Osteoblast (primary cell): ENCODE measurements around the gene TMEM60. TPM values are rescaled to one million over a fixed set of nuclear protein-coding genes. Genes with fewer than 3 reads are reported as not detected.

Source experiments
- DNase-seq: peaks from one replicate; pipeline ENCODE4 v3.0.0; 2011; ENCODE audit warnings: low spot score, mixed read lengths; ENCODE audit not compliant: insufficient read length; ENCODE audit errors: missing footprints
- H2AFZ ChIP-seq: 2 replicates; pipeline ENCODE4 v1.6.0; 2011; ENCODE audit warnings: mild to moderate bottlenecking, low read length
- H3K27ac ChIP-seq: 2 replicates; pipeline ENCODE4 v1.5.1; 2011; ENCODE audit warnings: mild to moderate bottlenecking, low read depth, low read length, moderate library complexity
- H3K27me3 ChIP-seq: 2 replicates; pipeline ENCODE4 v1.6.0; 2012; ENCODE audit warnings: mild to moderate bottlenecking, control low read depth, inconsistent platforms, low read length, moderate library complexity; ENCODE audit not compliant: insufficient read depth
- H3K36me3 ChIP-seq: 2 replicates; pipeline ENCODE4 v1.5.1; 2011; ENCODE audit warnings: mild to moderate bottlenecking, low read length, control low read depth, moderate library complexity; ENCODE audit not compliant: insufficient read depth
- H3K4me1 ChIP-seq: 2 replicates; pipeline ENCODE4 v1.5.1; 2011; ENCODE audit warnings: mild to moderate bottlenecking, low read length, control low read depth, moderate library complexity; ENCODE audit not compliant: insufficient read depth
- H3K4me2 ChIP-seq: 2 replicates; pipeline ENCODE4 v1.6.0; 2011; ENCODE audit warnings: mild to moderate bottlenecking, low read length; ENCODE audit not compliant: insufficient read depth
- H3K4me3 ChIP-seq: fragments of 200-600 bp; sonication (generic); 3 replicates; pipeline ENCODE4 v1.5.1; 2012; ENCODE audit warnings: mild to moderate bottlenecking, low read length, inconsistent platforms; ENCODE audit not compliant: insufficient read depth
- H3K79me2 ChIP-seq: 2 replicates; pipeline ENCODE4 v1.6.0; 2012; ENCODE audit warnings: mild to moderate bottlenecking, low read length, control low read depth, inconsistent platforms; ENCODE audit not compliant: insufficient read depth
- H3K9me3 ChIP-seq: 2 replicates; pipeline ENCODE4 v1.5.1; 2011; ENCODE audit warnings: low read depth, low read length, control low read depth
- H4K20me1 ChIP-seq: 2 replicates; pipeline ENCODE4 v1.6.0; 2012; ENCODE audit warnings: mild to moderate bottlenecking, low read length, control low read depth; ENCODE audit not compliant: insufficient read depth
- total RNA-seq: library from RNA; depleted of rRNA; stranded (reverse); fragments of >200 nt; gene quantifications from 2 replicates; pipeline ENCODE4 v1.2.3, GENCODE V29; 2012
- TF ChIP-seq, protein P1 (sequence below): IDR thresholded peaks from 2 replicates; pipeline ENCODE4 v1.5.1; 2011; ENCODE audit warnings: mild to moderate bottlenecking, low read depth, low read length, moderate library complexity; ENCODE audit errors: extremely low read depth

TMEM60 gene
- total RNA-seq, 1 donor = 20.3 TPM

DNA sequence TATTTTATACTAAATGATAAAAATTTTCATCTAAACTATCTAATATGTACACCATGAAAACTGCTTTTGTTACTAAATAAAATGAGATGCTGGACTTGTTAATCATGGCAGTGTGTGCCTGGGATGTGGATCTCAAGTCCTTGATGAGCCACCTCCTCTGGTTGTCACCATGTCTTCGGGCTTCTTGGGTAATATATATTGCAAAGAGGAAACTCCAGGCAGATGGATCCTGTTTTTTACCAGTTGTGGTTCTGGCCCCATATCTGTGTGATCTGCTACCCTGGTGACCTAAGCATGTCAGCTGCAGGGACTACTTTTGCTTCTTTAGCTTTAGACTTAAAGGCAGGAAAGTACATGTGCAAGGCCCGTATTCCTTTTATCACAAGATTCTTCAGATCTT, 46.2 kb downstream of the TMEM60 start:
- DNase-seq = no peak
- H3K79me2 ChIP-seq = peaks cover 28% of the 10 kb centered on the region

DNA sequence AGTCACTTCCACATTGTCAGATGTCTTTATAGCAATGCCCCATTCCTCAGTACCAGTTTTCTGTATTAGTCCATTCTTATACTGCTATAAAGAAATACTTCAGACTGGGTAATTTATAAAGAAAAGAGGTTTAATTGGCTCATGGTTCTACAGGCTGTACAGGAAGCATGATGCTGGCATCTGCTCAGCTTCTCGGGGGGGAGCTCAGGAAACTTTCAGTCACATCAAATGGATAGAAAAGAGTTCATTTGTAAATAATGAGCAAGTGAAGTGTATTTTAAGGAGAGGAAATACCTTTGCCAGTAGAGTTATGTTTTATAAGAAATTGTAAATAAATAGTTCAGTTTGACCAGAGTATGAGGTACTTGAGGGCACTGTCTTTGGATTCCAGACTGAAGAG, 50.5 kb downstream of the TMEM60 start:
- no peaks in the 10 kb centered on the region for H3K27me3 ChIP-seq
- no peak overlapping the region for H3K4me2 ChIP-seq
- no peak for DNase-seq
- H4K20me1 ChIP-seq = no peaks in the 10 kb centered on the region
- H3K9me3 ChIP-seq = no peaks in the 10 kb centered on the region
- no peak overlapping the region for H3K4me3 ChIP-seq
- H3K27ac ChIP-seq = no peak overlapping the region
- TF ChIP-seq, protein P1, sequence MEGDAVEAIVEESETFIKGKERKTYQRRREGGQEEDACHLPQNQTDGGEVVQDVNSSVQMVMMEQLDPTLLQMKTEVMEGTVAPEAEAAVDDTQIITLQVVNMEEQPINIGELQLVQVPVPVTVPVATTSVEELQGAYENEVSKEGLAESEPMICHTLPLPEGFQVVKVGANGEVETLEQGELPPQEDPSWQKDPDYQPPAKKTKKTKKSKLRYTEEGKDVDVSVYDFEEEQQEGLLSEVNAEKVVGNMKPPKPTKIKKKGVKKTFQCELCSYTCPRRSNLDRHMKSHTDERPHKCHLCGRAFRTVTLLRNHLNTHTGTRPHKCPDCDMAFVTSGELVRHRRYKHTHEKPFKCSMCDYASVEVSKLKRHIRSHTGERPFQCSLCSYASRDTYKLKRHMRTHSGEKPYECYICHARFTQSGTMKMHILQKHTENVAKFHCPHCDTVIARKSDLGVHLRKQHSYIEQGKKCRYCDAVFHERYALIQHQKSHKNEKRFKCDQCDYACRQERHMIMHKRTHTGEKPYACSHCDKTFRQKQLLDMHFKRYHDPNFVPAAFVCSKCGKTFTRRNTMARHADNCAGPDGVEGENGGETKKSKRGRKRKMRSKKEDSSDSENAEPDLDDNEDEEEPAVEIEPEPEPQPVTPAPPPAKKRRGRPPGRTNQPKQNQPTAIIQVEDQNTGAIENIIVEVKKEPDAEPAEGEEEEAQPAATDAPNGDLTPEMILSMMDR = no peak
- no peak overlapping the region for H2AFZ ChIP-seq
- peaks cover 5% of the 10 kb centered on the region for H3K36me3 ChIP-seq
- H3K79me2 ChIP-seq = peaks cover 20% of the 10 kb centered on the region
- no peaks in the 10 kb centered on the region for H3K4me1 ChIP-seq

More for the DNA sequence above, 46.2 kb downstream of the TMEM60 start:
- H3K4me1 ChIP-seq = no peaks in the 10 kb centered on the region
- no peaks in the 10 kb centered on the region for H3K27me3 ChIP-seq
- no peak overlapping the region for H3K4me3 ChIP-seq
- H3K27ac ChIP-seq = no peak overlapping the region
- TF ChIP-seq, protein P1 = no peak
- no peaks in the 10 kb centered on the region for H3K9me3 ChIP-seq
- H3K4me2 ChIP-seq = no peak overlapping the region
- H3K36me3 ChIP-seq = peaks cover 5% of the 10 kb centered on the region
- H2AFZ ChIP-seq = no peak overlapping the region
- no peaks in the 10 kb centered on the region for H4K20me1 ChIP-seq

DNA sequence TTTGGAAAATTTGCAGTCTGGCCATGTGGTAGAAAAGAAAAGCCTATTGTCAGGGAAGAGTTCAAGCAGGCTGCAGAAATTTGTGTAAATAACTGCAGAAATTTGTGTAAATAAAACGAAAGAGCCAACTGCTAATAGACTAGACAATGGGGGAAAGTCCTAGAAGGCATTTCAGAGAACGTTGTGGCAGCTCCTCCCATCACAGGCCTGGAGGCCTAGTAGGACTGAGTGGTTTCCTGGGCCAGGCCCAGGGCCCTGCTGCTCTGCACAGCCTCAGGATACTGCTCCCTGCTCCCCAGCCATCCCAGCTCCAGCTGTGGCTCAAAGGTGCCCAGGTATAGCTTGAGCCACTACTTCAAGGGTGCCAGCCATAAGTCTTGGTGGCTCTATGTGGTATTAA, 51.1 kb downstream of the TMEM60 start:
- Histone ChIP-seq H3K4me1 (no peaks in the 10 kb centered on the region), H4K20me1 (no peaks in the 10 kb centered on the region), H3K4me3 (no peak overlapping the region), H3K4me2 (no peak overlapping the region), H2AFZ (no peak overlapping the region), H3K9me3 (no peaks in the 10 kb centered on the region), H3K27ac (no peak overlapping the region), H3K27me3 (no peaks in the 10 kb centered on the region), H3K79me2 (peaks cover 17% of the 10 kb centered on the region), H3K36me3 (peaks cover 5% of the 10 kb centered on the region)
- TF ChIP-seq, protein P1 = no peak
- no peak for DNase-seq

DNA sequence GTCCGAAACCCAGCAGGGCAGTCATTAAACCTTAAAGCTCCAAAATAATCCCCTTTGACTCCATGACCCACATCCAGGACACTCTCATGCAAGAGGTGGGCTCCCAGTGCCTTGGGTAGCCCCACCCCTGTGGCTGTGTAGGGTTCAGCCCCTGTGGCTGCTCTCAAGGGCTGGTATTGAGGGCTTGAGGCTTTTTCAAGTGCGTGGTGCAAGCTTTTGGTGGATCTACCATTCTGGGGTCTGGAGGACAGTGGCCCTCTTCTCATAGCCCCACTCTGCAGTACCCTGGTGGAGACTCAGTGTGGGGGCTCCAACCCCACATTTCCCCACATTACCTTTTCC, 51.4 kb downstream of the TMEM60 start:
- peaks cover 16% of the 10 kb centered on the region for H3K79me2 ChIP-seq
- no peaks in the 10 kb centered on the region for H4K20me1 ChIP-seq
- peaks cover 5% of the 10 kb centered on the region for H3K36me3 ChIP-seq
- no peak for DNase-seq
- H3K4me2 ChIP-seq = no peak overlapping the region
- H3K27ac ChIP-seq = no peak overlapping the region
- no peak overlapping the region for H2AFZ ChIP-seq
- no peak overlapping the region for H3K4me3 ChIP-seq
- no peaks in the 10 kb centered on the region for H3K9me3 ChIP-seq
- no peaks in the 10 kb centered on the region for H3K27me3 ChIP-seq
- H3K4me1 ChIP-seq = no peaks in the 10 kb centered on the region
- TF ChIP-seq, protein P1 = no peak
